GM12873 (cell line): ENCODE results near the gene APOD.
A peak's percentile ranks its signal among the peaks of the same experiment; 100 is the strongest.

Experiments
- CTCF ChIP-seq: IDR thresholded peaks from 2 replicates; pipeline ENCODE4 v1.5.1; 2012; ENCODE audit warnings: low read depth, mild to moderate bottlenecking, moderate library complexity, low read length, control low read depth; ENCODE audit not compliant: insufficient read depth; ENCODE audit errors: missing control alignments

Gene APOD

DNA sequence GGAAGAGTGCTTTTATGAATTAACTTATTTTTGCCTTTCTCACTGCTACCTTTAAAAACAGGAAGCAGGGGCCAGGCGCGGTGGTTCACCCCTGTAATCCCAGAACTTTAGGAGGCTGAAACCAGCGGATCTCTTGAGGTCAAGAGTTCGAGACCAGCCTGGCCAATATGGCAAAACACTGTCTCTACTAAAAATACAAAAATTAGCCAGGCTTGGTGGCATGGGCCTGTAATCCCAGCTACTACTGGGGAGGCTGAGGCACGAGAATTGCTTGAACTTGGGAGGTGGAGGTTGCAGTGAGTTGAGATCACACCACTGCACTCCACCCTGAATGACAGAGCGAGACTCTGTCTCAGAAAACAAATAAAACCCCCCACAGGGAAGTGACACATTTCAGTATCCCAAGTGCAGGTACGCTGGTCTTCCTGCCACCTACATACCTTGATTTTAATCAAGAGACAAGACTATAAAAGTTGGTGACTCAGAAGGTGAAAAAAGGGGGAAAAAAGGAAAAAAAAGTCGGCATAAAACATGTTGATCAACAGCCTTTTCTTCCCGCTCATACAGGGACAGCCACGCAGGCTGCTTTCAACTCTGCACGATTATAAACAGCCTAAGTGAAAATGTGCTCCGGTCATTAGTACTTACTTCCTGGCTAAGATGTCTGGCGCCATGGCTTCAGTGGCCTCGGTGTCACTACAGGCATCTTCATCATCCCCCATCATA is 59.4 kb downstream of the APOD start:
- TF ChIP-seq CTCF = no peak

GRCh38 chr3:195522254-195523023 is 61.3 kb downstream of the APOD start:
- peak; percentile 44 for TF ChIP-seq CTCF
